Activated T-helper 17 cell treated with anti-CD3 and anti-CD28 coated beads, Interleukin-2, amount 50 U/mL, for 72 hours (primary cell): Measurements from ENCODE around the gene CCDC57. TPM values are rescaled to one million over a fixed set of nuclear protein-coding genes. Genes with fewer than 3 reads are reported as not detected.
"Not testable (repeated sequence)": the region's sequence is repeated elsewhere in the genome, so short reads cannot be mapped to it uniquely, and the experiment has no call there.

Source experiments
- ATAC-seq: fragments of 150-1000 bp; cut with Tn5 transposase; replicated peaks from 2 replicates; pipeline ENCODE4 v1.10.0; 2021; ENCODE audit warnings: mild to moderate bottlenecking, moderate library complexity
- H3K27ac Mint-ChIP-seq: one replicate; pipeline ENCODE4 v1.8.0; 2022; ENCODE audit warnings: mixed read lengths
- H3K27me3 Mint-ChIP-seq: one replicate; pipeline ENCODE4 v1.8.0; 2022; ENCODE audit warnings: mixed read lengths
- H3K36me3 Mint-ChIP-seq: one replicate; pipeline ENCODE4 v1.8.0; 2022; ENCODE audit warnings: low read depth, mild to moderate bottlenecking, mixed read lengths
- H3K4me1 Mint-ChIP-seq: one replicate; pipeline ENCODE4 v1.8.0; 2022; ENCODE audit warnings: mixed read lengths
- H3K4me3 Mint-ChIP-seq: one replicate; pipeline ENCODE4 v1.8.0; 2022; ENCODE audit warnings: mild to moderate bottlenecking, mixed read lengths
- H3K9me3 Mint-ChIP-seq: one replicate; pipeline ENCODE4 v1.8.0; 2022; ENCODE audit warnings: mixed read lengths
- total RNA-seq, 2 donors: library from RNA; stranded (reverse); gene quantifications; one replicate each; pipeline ENCODE4 v1.2.3, GENCODE V29; 2022

The CCDC57 gene
- total RNA-seq, 2 donors from 2014 or later: 36.9 to 37.7 TPM

DNA sequence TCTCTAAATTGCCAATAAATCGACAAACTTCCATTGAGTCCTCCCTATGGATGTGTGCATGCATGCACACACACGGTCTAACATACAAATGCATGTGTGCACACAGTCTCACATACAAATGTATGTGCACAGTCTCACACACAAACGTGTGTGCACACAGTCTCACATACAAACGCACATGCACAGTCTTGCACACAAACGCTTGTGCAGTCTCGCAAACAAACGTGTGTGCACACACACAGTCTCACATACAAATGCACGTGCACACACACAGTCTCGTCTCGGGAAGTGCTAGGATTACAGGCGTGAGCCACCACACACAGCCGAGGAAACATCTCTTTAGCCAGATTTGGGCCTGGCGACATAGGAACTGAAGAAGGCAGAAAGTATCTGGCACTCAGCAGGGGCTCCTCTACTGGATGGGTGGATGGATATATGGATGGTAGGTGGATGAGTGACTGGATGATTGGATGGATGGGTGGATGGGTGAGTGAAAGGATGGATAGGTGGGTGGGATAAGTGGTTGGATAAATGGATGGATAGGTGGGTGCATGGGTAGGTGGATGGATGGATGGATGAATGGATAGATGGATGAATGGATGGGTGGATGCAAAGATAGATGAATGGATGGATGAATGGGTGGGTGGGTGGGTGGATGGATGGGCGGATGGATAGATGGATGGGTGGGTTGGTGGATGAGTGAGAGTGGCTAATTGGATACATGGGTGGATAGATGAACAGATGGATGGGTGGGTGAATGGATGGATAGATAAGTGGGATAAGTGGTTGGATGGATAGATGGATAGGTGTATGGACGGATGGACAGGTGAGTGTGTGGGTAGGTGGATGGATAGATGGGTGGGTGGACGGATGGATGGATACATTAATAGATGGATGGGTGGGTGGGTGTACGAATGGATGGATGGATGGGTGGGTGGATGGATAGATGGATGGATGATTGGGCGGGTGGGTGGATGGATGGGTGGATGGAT is 65.7 kb downstream of the CCDC57 start:
- H3K27ac Mint-ChIP-seq: no peak overlapping the region
- peaks cover 5% of the 10 kb centered on the region for H3K4me1 Mint-ChIP-seq
- no peak for ATAC-seq
- H3K9me3 Mint-ChIP-seq: no peaks in the 10 kb centered on the region
- no peaks in the 10 kb centered on the region for H3K27me3 Mint-ChIP-seq
- no peaks in the 10 kb centered on the region for H3K36me3 Mint-ChIP-seq
- H3K4me3 Mint-ChIP-seq: no peak overlapping the region

DNA sequence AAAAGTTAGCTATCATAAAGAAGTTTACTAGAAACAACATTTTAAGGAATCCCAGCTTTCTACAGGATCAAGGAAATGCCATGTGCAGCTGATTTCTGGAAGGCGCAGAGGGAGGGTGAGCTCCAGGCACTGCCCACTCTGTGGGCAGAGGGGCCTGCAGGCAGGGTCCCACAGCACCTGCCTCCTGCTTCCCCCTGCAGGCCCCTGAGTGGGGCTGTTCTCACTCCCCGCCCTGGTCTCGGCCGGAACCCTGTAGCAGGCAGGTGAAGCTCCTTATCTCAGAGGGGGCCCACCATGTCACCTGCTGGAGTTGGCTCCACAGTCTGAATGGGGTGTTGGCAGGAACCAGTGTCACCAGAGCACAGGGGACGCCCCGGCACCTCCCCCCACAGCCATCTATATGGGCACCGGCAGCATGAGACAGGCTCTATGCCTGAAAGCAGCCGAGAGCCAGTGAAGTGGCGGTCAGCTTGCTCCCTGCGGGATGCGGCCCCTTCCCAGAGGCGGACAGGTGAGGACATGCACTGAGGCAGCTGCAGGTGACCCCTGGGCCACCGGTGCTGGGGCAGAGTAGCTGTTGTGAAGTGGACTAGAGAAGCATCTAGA is 67.0 kb downstream of the CCDC57 start:
- H3K9me3 Mint-ChIP-seq: no peaks in the 10 kb centered on the region
- ATAC-seq: no peak
- no peak overlapping the region for H3K4me3 Mint-ChIP-seq
- H3K27me3 Mint-ChIP-seq: no peaks in the 10 kb centered on the region
- H3K4me1 Mint-ChIP-seq: peaks cover 5% of the 10 kb centered on the region
- H3K36me3 Mint-ChIP-seq: no peaks in the 10 kb centered on the region
- H3K27ac Mint-ChIP-seq: no peak overlapping the region

DNA sequence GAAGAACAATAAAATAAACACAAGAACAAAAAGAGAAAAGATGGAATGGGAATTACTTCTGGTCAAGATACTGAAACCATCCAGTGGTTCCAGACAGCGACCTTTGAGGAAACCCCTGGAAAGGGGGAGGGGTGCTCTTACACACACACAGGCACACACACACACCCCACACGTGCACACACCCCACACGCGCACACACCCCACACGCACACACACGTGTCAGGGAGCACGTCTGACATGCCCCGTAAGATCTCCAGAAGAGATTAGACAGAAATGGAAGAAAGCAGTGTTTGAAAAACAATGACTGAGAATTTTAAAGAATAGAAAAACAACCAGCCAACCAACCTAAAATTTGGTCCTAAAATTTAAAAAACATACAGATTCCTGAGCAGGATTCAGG is 69.3 kb downstream of the CCDC57 start:
- Mint-ChIP-seq H3K36me3 (no peaks in the 10 kb centered on the region), H3K4me1 (peaks cover 5% of the 10 kb centered on the region), H3K27ac (peak overlapping the region; percentile 60), H3K4me3 (no peak overlapping the region), H3K27me3 (no peaks in the 10 kb centered on the region), H3K9me3 (no peaks in the 10 kb centered on the region)
- no peak for ATAC-seq

DNA sequence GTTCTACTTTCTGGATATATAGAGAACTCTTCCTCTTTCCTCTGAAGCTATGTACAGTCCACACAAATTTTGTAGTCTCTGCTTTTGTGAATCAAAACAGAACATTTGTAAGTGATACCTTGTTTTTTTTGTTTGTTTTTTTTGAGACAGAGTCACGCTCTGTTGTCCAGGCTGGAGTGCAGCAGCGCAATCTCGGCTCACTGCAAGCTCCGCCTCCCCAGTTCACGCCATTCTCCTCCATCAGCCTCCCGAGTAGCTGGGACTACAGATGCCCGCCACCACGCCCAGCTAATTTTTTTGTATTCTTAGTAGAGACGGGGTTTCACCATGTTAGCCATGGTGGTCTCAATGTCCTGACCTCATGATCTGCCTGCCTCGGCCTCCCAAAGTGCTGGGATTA is 72.7 kb downstream of the CCDC57 start:
- ATAC-seq, H3K4me3 Mint-ChIP-seq, H3K27ac Mint-ChIP-seq, H3K27me3 Mint-ChIP-seq, H3K9me3 Mint-ChIP-seq, H3K36me3 Mint-ChIP-seq, H3K4me1 Mint-ChIP-seq: not testable (repeated sequence)

DNA sequence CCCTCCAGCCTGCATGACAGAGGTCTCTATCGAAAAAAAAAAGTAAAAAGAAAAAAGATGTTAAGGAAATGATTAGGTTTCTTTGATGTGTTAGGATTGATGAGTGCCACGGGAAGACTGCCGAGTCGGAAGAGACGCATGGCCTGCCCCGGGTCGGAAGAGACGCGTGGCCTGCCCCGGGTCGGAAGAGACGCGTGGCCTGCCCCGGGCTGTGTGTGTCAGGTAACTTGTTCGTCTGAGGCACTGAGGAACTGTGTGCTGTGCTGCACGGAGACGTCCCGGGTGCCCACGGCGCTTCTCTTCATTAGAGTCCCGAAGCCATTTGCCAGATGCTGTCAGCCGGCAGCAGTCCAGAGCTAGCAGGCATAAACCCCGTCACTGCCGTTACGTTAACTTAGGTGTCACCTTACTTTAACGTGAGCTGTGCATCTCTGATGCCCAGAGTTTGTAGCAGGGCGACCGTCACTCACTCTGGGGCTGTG is 74.1 kb downstream of the CCDC57 start:
- no peak for ATAC-seq
- Mint-ChIP-seq H3K27me3 (no peaks in the 10 kb centered on the region), H3K9me3 (no peaks in the 10 kb centered on the region), H3K36me3 (no peaks in the 10 kb centered on the region), H3K4me3 (no peak overlapping the region), H3K27ac (no peak overlapping the region), H3K4me1 (peaks cover 5% of the 10 kb centered on the region)

DNA sequence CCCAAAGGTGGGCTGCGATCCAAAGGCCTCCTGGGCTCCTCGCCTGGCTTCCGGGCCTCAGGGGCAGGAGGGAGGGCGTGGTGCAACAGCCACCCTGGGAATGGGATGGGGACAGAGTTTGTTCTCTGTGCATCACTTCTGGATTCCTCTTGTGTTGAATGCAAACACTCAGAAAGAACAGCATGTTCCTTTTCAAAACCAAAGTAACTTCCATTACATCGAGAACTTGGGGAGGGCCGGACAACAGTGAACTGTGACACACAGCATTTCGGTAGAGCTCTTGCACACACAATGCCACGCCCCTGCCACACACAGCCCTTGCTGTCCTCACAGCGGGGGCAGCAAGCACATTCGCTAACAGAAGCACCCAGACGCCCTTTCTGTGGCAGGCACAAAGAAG is 78.5 kb downstream of the CCDC57 start:
- H3K4me3 Mint-ChIP-seq: no peak overlapping the region
- H3K36me3 Mint-ChIP-seq: no peaks in the 10 kb centered on the region
- H3K4me1 Mint-ChIP-seq: peaks cover 4% of the 10 kb centered on the region
- no peaks in the 10 kb centered on the region for H3K9me3 Mint-ChIP-seq
- peak overlapping the region; percentile 28 for H3K27ac Mint-ChIP-seq
- ATAC-seq: no peak
- H3K27me3 Mint-ChIP-seq: no peaks in the 10 kb centered on the region

DNA sequence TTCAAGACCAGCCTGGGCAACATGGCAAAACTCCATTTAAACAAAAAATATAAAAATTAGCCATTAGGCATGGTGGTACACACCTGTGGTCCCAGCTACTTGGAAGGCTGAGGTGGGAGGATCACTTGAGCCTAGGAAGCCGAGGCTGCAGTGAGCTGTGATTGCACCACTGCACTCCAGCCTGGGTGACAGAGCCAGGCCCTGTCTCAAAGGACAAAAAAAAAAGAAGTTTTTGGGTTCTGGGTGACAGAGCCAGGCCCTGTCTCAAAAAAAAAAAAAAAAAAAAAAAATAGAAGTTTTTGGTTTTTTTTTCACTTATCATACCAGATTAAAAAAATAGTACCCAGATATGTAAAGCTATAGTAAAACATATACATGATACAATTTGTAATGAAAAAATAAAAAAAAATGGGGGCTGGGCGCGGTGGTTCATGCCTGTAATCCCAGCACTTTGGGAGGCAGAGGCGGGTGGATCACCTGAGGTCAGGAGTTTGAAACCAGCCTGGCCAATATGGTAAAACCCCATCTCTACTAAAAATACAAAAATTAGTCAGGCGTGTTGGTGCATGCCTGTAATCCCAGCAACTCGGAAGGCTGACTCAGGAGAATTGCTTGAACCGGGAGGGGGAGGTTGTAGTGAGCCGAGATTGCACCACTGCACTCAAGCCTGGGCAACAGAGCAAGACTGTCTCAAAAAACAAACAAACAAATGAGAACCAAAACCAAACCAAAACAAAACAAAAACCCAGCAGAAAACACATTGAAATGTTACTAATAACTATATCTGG is 79.3 kb downstream of the CCDC57 start:
- H3K27ac Mint-ChIP-seq, H3K36me3 Mint-ChIP-seq, H3K9me3 Mint-ChIP-seq, H3K4me3 Mint-ChIP-seq, H3K27me3 Mint-ChIP-seq, H3K4me1 Mint-ChIP-seq: not testable (repeated sequence)
- peak; percentile 12 for ATAC-seq

DNA sequence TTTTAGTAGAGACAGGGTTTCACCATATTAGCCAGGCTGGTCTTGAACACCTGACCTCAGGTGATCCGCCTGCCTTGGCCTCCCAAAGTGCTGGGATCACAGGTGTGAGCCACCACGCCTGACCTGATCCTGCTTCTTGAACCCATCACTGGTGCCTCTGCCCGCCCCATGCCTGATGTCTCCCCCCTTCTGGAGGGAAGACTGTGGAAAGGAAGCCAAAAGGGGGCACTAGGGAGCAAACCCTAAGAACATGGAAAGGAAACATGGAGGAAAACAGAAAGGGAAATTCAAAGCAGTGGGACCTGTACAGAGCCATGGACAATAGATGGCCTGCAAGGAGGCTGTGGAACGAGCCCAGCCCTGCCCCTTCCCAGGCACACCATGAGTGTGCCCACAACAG is 83.5 kb downstream of the CCDC57 start:
- H3K36me3 Mint-ChIP-seq: no peaks in the 10 kb centered on the region
- H3K4me1 Mint-ChIP-seq: peaks cover 23% of the 10 kb centered on the region
- ATAC-seq: no peak
- H3K9me3 Mint-ChIP-seq: no peaks in the 10 kb centered on the region
- no peak overlapping the region for H3K4me3 Mint-ChIP-seq
- H3K27ac Mint-ChIP-seq: peak overlapping the region; percentile 50
- no peaks in the 10 kb centered on the region for H3K27me3 Mint-ChIP-seq

DNA sequence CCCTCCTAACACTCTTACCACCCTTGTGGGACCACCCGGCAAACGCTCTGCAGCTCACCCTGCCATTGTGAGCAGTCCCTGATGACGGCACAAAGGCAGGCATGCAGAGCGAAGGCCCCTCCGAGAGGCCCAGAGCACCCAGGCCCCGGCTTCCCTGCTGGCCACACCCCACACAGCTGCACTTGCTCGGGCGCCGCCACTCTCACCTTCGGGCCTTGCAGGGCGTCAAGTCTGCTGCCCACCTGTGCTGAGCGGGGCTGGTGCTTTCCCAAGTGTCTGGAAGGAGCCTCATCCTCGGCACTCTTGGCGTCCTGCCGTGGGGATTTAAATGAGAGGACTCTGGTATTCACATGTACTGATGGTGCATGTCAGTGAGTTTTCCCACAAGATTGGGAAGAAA is 84.4 kb downstream of the CCDC57 start:
- H3K36me3 Mint-ChIP-seq: no peaks in the 10 kb centered on the region
- no peaks in the 10 kb centered on the region for H3K9me3 Mint-ChIP-seq
- H3K27me3 Mint-ChIP-seq: no peaks in the 10 kb centered on the region
- ATAC-seq: no peak
- H3K27ac Mint-ChIP-seq: no peak overlapping the region
- H3K4me3 Mint-ChIP-seq: no peak overlapping the region
- peaks cover 23% of the 10 kb centered on the region for H3K4me1 Mint-ChIP-seq

DNA sequence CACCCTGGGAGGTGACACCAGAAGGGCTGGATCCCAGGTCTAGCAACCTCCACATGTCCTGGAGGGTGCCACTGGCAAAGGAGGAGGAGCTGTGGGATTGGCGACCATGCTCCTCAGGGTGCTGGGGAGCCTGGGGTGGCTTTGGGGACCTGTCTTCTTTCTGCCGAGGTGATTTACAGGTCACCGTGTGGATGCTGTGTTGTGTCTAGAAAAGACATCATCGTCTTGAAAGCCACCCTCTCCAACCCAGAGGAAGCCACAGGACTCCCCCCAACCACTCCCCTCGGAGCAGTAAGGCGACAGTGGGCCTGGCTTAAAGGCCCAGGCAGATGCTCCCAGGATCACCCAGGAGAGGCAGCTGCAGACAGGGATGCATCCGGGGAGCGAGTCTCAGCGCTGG is 84.9 kb downstream of the CCDC57 start:
- H3K4me1 Mint-ChIP-seq: peaks cover 23% of the 10 kb centered on the region
- H3K4me3 Mint-ChIP-seq: peak overlapping the region; percentile 88
- ATAC-seq: no peak
- no peaks in the 10 kb centered on the region for H3K9me3 Mint-ChIP-seq
- no peak overlapping the region for H3K27ac Mint-ChIP-seq
- no peaks in the 10 kb centered on the region for H3K27me3 Mint-ChIP-seq
- H3K36me3 Mint-ChIP-seq: no peaks in the 10 kb centered on the region

DNA sequence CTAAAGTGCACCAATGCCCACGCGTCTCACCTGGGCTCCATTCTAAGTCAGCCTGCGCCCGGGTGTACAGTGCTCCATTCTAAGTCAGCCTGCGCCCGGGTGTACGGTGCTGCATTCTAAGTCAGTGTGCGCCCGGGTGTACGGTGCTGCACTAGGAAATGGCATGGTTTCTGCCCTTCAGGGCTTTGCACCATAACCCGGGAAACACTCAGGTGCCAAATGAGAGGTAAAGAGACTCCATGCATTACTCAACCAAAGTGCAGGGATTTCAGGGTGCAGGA is 85.4 kb downstream of the CCDC57 start:
- H3K9me3 Mint-ChIP-seq: no peaks in the 10 kb centered on the region
- peak overlapping the region; percentile 88 for H3K4me3 Mint-ChIP-seq
- no peaks in the 10 kb centered on the region for H3K27me3 Mint-ChIP-seq
- H3K27ac Mint-ChIP-seq: peak overlapping the region; percentile 86
- H3K36me3 Mint-ChIP-seq: no peaks in the 10 kb centered on the region
- H3K4me1 Mint-ChIP-seq: peaks cover 23% of the 10 kb centered on the region
- ATAC-seq: peak; percentile 25

DNA sequence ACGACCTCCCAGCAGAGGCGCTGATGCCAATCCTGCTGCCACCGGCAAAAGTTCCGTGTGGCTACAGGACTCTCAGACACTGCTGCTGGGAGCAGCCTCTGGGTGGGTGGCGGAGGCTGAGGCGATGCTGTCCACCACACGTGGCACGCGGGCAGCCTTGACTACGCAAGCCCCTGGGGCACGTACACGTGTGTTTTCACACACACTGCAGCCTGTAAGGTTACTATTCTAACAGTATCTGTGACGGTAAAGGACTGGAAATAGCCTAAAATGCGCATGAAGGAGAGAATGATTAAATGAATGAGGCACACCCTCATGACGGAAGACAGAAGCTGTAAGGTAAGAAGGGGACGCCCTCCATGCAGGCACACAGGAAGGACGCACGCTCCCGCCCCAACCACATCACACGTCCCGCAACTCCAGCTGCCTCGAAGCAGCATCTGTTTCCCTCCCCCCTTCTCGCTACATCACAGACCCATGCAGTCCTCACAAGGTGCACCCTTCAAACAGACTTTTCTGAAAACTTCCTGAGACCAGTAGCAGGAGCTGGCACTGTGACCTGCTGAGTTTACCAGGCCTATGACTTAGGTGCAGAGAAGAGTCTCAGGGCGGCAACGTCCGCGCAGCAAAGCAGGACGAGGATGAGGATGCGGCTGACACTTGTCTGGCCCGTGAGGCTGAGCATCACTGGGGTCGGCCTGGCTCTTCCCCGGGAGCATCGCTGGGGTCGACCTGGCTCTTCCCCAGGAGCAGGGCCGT is 85.9 kb downstream of the CCDC57 start:
- Mint-ChIP-seq H3K27me3 (no peaks in the 10 kb centered on the region), H3K27ac (peak overlapping the region; percentile 86), H3K36me3 (no peaks in the 10 kb centered on the region), H3K4me1 (peaks cover 23% of the 10 kb centered on the region), H3K9me3 (no peaks in the 10 kb centered on the region), H3K4me3 (peak overlapping the region; percentile 88)
- peak; percentile 92 for ATAC-seq

DNA sequence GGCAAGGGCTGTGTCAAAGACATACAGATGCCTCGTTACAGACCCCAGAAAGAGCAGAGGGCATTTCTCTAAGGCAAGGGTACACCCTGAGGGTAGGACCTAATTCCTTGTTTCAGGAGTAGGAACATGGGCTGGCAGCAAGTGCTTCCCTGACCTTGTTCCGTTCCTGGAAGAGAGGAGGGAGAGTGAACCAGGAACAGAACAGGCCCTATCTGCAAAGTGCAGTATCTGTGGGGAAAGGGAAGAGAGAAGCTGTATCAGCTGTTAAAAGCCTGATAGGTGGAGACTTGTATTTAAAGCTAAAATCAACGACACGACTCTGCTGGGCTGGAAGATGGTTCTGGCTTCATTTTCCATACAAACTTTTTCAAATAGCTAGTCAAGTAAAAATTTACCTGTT is 88.5 kb downstream of the CCDC57 start:
- Mint-ChIP-seq H3K36me3 (no peaks in the 10 kb centered on the region), H3K9me3 (no peaks in the 10 kb centered on the region), H3K4me3 (no peak overlapping the region), H3K27me3 (no peaks in the 10 kb centered on the region), H3K4me1 (peaks cover 19% of the 10 kb centered on the region), H3K27ac (peak overlapping the region; percentile 45)
- no peak for ATAC-seq
